Kidney glomerular epithelial cell (primary cell): ENCODE data around the gene PADI4.
"Not testable (repeated sequence)": the region's sequence is repeated elsewhere in the genome, so short reads cannot be mapped to it uniquely, and the experiment has no call there.

Source experiments
- DNase-seq: peaks from one replicate; lab custom pipeline; 2025; lab: John Stamatoyannopoulos, UW

The PADI4 gene

GRCh38 chr1:17393230-17393629 lies 85.2 kb downstream of the PADI4 start:
- DNase-seq: no peak

- no peak for DNase-seq
Observed at GRCh38 chr1:17397910-17398695, 90.1 kb downstream of the PADI4 start.

- no peak for DNase-seq
Observed at GRCh38 chr1:17400725-17401341, 92.8 kb downstream of the PADI4 start.

- DNase-seq: no peak
Observed at GRCh38 chr1:17401841-17402240, 93.8 kb downstream of the PADI4 start.

GRCh38 chr1:17403081-17403480 lies 95.1 kb downstream of the PADI4 start:
- no peak for DNase-seq

- no peak for DNase-seq
Observed at GRCh38 chr1:17404034-17404684, 96.2 kb downstream of the PADI4 start.

GRCh38 chr1:17404820-17405219 lies 96.8 kb downstream of the PADI4 start:
- DNase-seq: no peak

- peak; percentile 25 for DNase-seq
Observed at GRCh38 chr1:17405898-17406759, 98.1 kb downstream of the PADI4 start.

GRCh38 chr1:17406760-17407475 lies 98.9 kb downstream of the PADI4 start:
- DNase-seq: not testable (repeated sequence)

GRCh38 chr1:17407786-17408514 lies 100.0 kb downstream of the PADI4 start:
- DNase-seq: not testable (repeated sequence)

- no peak for DNase-seq
Observed at GRCh38 chr1:17409391-17409811, 101.4 kb downstream of the PADI4 start.

- no peak for DNase-seq
Observed at GRCh38 chr1:17412093-17412870, 104.3 kb downstream of the PADI4 start.
